Activated gamma-delta T cell treated with anti-CD3 and anti-CD28 coated beads, Interleukin-2, amount 50 U/mL, for 16 hours (primary cell): Measurements from ENCODE around the gene CDO1.
"Not testable (repeated sequence)": the region's sequence is repeated elsewhere in the genome, so short reads cannot be mapped to it uniquely, and the experiment has no call there.

Experiments used
- DNase-seq: peaks from one replicate; pipeline ENCODE4 v3.0.0-alpha.2; 2020; ENCODE audit warnings: low read depth

The CDO1 gene

DNA sequence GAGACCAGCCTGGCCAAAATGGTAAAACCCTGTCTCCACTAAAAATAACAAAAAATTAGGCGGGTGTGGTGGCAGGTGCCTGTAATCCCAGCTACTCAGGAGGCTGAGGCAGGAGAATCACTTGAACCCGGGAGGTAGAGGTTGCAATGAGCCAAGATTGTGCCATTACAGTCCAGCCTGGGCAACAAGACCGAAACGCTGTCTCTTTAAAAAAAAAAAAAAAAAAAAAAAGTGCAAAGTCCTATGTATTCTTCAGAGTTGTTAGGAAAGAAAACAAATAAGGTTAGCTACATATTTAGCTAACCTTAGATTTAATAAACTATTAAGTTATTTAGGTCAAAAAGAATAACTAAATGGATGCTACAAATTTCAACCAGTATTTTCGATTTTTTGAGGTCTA, 13.5 kb upstream of the CDO1 start:
- DNase-seq, result no peak

DNA sequence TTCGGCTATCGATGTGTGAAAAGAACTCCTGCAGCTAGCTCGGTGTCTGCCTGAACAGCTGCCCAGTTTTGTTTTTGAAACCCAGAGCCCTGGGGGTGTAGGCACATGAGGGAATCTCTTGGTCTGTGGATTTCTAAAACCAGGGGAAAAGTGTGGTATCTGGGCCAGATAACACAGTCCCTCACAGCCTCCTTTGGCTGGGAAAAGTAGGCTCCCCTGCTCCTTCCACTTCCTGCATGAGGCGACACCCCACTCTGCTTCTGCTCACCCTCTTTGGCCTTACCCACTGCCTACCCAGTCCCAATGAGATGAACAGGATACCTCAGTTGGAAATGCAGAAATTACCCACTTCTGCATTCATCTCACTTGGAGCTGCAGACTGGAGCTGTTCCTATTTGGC, 9.5 kb upstream of the CDO1 start:
- DNase-seq, result no peak

DNA sequence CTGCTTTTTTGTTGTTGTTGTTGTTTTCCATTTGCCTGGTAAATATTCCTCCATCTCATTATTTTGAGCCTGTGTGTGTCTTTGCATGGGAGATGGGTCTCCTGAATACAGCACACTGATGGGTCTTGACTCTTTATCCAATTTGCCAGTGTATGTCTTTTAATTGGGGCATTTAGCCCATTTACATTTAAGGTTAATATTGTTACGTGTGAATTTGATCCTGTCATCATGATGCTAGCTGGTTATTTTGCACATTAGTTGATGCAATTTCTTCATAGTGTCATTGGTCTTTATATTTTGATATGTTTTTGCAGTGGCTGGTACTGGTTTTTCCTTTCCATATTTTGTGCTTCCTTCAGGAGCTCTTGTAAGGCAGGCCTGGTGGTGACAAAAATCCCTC, 8.5 kb upstream of the CDO1 start:
- not testable (repeated sequence) for DNase-seq

DNA sequence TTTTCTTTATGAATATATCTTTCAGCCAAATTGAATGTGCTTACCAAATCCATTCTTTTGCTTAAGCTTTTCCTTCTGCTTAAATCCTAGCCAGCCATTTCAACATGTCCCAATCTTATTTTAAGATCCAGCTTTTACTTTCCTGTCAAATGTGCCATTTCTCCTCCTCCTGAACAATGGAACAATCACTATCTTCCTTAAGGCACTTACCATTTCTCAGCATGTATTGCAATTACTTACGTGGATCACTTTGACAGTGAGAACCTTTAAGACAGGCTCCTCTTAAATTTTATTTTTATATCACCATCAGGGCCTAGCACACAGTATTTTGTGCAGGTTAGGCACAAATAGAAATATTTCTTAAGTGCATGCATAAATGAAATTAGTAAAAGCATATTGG, 4.4 kb upstream of the CDO1 start:
- no peak for DNase-seq

DNA sequence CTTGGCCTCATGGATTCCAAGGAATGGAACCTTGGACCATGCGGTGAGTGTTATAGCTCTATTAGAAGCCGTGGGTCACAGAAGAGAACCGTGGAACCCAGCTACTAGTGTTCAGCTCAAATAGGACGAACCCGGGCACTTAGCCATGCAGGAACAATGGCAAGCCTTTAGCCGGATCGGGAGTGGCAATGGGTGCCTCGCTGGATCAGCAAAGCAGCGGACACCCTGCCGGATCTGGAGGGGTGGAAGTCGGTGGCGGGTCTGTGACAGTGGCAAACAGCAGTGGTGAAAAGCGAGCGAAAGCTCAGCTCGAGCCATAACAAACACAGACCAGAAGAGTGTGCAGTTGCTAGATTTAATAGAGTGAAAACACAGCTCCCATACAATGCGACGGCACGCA, 2.4 kb upstream of the CDO1 start:
- no peak for DNase-seq

DNA sequence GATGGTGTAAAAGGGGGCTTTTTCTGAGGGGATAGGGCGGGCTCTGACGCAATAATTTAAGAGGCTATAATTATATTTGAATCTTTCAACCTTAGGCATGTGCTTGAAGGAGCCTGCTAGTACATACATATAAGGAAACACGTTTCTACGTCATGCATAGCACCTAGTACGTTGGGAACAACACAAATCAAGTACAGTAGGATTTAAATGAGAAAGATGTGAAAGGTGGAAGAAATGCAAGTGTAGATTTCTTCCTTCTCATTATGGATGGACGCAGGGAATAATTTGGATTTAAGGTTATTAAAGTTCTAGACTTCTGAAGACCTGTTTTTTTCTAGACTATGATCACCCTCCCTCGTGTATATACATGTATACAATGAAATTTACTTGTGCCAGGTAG, 927 bp upstream of the CDO1 start:
- DNase-seq, result no peak

DNA sequence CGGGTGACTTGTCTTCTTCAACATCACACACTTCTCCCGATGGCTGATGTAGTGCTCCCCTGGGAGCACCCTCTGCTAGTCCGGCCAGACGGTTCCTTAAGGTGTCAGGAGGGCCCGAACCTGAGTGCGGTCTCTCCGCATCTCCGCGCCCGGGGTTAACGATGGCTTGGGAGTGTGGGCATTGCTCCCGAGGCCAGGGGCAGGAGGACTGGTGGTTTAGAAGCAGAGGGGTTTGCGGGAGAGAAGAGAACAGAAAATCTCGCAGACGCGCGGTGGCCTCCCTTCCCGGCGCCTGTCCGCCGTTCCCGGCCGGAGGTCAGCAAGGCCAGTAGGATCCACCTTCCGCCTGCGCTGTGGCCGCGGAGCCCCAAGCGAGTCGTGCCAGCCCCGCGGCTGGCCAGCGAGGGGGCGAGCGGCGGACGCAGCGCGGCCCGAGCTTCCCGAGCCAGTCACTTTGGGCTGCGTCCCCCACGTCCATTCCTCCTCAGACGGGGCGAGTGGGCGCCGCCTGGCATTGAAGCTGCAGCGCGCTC, 700 bp downstream of the CDO1 start:
- no peak for DNase-seq

DNA sequence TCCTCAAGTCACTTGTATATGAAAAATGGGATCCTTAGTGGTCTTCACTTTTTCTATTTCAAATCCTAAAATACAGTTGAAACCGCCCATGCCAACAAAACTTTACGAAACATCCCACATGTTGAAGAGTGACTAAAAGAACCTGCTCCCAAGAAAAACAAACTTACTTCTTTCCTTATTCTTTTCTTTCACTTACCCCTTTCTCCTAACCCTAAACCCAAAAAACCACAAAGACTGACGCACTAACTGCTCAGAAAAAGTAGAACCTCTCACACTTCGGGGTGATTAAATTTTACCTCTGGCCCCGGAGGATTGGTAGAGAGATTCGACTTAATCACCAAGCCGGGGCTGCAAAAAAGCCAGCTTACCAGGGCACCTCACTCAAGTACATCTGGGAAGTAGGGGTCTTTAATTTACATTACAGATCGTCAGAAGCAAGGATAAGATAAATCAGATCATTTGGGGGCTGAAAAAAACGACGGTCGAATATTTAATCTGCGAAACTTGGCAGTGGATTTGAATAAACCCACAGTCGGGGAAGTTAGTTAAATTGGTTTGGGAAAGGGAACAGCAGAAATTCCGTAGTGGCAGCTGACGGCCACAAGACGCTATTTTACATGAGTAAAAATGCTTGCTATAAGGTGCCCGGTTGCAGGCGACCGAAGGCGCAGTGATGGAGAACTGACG, 1.3 kb downstream of the CDO1 start:
- DNase-seq, result no peak

DNA sequence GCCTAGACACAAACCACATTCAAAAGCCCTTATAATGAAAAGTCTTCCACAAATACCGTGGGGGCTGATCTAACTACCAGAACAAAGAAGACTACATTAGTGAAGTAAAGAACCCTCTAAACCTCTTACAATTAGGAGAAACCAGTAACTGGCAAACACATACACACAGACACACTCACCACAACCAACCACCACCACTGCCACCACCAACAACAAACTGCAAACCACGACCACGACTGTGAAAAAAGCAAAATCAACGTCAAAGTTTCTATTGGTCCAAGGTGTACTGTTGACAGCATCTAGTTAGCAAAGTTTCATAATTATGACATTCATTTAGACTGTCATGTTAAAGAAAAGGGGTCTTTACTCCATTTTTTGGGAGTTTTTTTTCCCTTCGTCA, 2.7 kb downstream of the CDO1 start:
- DNase-seq, result no peak

DNA sequence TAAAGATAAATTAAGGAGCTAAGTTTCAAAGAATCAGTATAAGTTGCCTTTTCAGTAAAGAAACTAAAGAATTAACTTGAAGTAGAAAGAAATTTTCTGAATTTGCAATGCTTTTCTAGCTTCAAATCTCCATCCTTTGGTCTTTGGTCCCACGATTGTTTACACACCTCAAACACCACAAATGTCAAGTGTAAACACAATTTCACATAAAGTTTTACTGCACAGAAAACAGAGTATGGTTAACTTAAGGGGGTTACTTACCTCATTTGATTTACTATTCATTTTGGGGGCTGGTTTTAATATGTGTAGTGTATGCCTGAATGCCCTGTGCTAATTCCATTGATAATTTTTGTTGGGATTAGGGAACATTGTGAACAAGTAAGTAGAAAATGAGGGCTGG, 4.1 kb downstream of the CDO1 start:
- DNase-seq, result no peak

DNA sequence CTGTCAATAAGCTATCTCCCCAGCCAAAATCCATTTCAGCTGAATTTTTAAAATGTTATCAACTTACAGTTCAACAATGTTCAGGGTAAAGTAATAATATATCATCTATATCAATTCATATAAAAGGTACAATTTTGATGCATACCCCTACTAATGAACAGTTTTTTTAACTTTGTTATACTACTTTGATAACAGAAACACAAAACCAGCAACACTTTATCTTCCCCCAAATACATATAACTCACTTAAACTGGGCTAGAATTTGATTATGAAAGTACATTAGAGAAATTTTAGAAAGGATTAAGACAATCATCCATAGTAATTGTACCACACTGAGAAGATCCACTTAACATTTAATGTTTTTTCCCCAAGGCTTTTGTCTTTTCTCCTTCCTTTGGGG, 5.1 kb downstream of the CDO1 start:
- DNase-seq, result no peak

DNA sequence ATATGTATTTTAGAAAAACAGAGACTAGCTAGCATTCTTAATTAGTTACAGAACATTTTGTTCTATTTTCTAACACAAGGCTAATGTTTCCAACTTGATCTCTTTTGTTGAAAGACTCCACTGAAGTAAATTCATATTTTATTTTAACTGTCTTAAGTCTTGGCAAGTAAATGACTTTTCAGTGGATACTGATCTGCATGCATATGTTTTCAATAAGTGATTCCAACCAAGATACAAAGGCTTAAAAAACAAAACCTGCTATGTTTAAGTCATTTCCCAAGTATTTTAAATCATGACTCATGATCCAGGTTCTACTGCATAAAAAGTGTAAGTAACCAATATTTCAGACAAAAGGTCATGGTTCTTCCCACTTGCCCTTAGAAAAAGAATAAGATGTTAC, 5.7 kb downstream of the CDO1 start:
- no peak for DNase-seq

DNA sequence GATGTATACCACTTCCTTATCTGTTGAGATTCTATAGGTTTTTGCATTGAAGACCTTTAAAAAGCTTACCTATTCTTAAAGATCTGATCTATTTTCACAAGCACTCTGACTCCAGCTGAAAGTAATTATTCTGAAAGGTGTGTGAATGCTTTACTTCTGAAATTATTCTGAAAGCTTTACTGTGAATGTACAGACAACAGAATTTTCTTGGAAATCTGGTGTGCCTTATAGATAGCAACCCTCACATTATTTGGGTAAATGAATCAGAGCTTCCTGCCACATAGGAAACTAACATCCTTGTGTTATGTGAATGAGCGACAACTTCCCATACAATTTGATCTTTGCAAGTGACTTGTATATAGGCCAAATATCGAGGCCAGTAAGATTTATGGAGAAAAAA, 6.5 kb downstream of the CDO1 start:
- no peak for DNase-seq

DNA sequence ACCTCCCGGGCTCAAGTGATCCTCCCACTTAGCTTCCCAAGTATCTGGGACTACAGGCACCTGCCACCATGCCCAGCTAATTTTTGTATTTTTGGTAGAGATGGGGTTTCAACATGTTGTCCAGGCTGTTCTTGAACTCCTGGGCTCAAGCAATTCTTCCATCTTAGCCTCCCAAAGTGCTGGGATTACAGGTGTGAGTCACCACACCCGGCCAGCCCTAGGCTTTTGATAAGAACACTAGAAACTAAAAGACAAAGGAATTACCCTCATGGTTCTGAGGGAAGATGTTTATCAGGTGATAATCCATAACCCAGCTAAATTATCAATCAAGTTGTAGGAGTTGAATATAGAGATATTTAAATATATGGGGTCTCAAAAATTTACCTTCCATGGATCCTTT, 8.4 kb downstream of the CDO1 start:
- not testable (repeated sequence) for DNase-seq

DNA sequence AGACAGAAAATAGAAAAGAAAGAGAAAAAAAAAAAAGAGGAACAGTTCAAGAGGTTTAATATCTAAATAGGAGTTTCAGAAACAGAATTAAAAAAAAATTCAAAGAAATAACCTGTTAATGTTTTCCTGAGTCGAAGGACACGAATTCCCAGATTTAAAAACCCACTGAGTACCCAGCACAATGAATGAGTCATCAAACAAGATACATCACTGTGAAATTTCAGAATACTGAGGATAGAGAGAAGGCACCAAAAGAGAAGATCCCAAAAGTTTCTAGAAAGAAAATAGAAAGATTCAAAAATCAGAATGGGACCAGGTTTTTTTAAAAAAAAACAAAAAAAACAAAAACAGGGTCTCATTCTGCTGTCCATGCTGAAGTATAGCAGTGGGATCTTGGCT, 8.8 kb downstream of the CDO1 start:
- DNase-seq, result no peak

DNA sequence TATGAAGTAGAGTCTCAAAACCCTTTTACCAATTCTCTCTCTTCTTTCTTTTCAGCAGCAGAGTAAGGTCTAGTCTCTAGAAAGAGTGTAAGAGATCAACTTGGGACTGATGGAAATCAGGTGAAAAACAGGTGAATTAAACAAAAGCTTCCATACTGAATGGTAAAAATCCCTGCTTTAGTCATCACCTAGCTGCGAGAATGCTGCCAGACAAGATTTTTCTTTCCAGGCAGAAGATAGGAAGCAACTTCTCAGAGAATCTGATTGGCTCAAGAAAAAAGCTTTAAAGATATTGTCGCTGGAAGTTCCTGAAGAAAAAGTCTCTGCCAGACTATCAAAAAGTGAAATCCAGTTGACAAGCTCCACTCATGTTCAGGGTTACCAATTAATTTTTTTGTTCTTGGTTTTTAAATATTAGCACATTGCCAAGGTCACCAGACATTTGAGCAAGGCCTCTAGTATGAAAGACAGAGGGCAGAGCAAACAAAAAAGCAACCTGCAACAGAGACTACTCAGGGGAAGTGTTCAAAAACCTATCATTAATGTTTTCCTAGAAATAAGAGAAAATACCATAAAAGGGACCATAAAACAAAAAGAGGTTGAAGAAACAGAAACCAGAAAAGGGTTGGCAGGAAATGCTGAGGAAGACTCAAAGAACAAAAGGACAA, 9.3 kb downstream of the CDO1 start:
- no peak for DNase-seq

DNA sequence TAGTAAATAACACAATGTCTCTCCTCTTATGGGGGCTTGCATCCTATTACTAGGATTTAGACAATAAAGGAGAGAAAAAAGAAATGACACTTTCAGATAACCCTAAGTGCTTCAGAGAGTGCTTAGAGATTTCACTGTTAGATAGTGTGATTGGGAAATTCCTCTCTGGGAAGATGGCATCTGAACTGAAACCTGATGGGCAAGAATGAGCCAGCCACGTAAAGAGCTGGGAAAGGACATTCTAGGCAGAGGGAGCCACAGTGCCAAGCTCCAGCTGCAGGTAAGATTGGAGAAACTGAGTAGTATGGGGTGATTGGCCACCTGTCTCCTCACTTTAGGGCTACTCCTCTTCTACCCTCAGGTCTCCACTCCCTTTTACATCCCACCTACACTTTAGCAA, 14.5 kb downstream of the CDO1 start:
- no peak for DNase-seq

DNA sequence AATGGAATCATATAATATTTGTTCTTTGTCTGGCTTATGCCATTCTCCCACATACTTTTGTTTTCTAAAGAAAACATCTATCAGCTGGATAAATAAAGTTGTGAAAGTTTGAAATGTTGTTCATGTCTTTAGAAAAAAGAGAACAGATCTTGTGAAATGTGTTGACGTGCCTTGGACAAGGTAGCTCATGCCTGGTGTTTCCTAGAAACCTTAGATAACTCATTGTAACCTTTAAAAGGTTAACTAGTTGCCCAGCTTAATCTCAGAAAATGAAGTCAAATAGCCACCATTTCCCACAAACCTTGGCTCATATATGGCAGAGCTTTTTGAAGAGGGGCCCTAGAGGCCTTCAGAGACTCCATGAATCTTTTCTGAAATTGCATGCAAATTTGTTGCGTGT, 15.3 kb downstream of the CDO1 start:
- no peak for DNase-seq

DNA sequence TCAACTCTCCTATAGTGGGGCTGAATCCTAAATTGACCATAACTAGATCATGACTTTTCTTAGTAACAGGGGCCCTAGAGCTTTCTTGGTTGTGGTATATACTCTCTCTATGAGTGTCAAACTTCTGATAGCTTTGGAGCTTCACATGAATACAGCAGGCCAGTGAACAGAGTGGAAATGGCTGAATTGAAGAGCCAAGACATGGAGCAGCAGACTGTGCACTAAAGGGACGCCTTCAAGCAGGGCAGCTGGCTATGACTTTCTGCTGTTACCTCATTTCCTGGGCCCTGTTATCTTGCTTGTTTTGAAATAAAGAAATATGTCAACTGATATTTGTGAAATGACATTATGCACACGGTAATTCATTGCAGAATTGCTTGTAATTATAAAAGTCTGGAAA, 16.4 kb downstream of the CDO1 start:
- no peak for DNase-seq

DNA sequence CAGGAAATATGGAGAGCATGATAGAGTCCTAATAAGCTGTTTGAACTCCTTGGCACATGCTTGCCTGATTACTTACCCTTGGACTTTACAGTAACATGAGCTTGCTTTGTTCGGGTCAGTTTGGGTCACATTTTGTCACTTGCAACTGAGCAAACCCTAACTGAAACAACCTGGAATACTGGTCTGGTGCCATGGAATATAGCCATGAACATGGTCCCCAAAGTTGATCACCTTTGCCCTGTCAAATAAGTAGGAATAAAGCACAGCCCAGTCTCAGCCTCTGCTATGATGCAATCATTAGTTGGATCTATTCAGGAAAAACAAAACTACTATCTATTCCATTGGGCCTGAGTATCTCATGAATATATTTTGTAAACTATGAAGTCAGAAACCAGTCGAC, 18.2 kb downstream of the CDO1 start:
- DNase-seq, result no peak

DNA sequence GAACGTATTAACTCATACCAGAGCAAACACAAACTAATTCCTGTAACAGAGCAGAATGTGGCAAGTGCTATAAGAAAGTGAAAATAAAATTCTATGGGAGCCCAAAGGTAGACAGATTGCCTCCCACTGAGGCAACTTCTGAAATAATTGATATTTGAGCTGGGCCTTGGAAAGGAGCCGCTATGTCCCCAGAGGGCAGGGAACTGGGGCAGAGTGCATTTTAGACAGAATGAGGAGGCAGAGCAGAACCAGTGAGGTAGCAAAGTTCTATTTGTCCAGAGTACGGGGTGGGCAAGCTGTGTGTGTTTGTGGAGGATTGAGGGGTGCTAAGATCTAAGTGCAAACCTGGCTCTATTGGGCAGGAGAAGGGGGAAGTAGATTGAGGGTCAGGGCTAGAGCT, 19.8 kb downstream of the CDO1 start:
- no peak for DNase-seq

DNA sequence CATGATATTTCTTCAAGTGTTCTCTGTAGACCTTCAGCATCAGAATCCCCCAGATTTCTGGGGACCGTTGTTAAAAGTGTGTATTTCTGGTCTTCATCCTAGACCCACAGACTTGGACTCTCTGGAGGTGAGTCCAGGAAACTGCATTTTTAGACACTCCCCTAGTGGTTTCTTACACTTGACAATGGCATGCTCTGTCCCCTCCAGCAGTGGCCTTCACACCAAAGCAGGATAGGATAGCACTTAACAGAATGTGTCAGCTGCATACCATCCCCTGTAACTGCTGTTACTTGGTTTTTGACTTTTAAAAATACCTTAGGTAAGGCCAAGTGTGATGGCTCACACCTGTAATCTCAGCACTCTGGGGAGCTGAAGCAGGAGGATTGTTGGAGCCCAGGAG, 20.8 kb downstream of the CDO1 start:
- DNase-seq, result no peak

DNA sequence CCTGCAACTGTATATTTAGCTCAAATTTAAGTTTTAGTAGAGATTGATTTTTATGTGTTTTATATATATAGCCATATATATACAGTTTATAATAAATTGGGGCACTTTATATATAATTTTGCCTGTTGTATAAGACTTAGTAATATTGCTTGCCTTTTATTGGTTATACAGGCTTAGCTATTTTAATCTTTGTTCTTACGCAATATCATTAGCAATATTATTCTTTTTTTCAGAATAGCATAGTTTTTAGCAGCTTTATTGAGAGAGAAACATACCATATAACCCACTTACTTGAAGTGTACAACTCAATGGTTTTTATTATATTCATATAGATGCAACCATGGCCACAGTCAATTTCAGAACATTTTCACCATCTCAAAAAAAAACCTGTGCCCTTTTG, 28.0 kb downstream of the CDO1 start:
- DNase-seq, result no peak

DNA sequence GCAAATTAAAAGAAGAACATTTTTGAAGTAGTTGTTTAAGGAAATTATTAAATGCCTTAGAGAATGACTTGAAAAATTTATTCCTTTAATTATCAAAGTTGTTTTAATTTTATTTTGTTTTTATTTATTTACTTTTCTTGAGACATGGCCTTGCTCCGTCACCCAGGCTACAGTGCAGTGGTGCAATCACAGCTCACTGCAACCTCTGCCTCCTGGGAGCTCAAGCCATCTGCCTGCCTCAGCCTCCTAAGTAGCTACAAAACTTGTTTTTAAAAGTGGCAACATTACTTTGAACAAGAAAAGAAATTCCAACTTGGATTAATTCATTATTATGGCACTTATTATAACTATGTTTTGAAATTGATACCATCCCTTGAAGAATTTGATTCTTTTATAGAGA, 29.0 kb downstream of the CDO1 start:
- DNase-seq, result no peak
